Measurements from ENCODE around the gene FOCAD.

GRCh38 chr9:20815923-20816703, 132.1 kb downstream of the FOCAD start:
- TF ChIP-seq ZNF664 (tag by site-specific recombination; IDR thresholded peaks at IDR 0.05) (no peak), OSR2 (tag by site-specific recombination; IDR thresholded peaks at IDR 0.05) (no peak), KLF1 (tag by site-specific recombination; IDR thresholded peaks at IDR 0.05) (no peak), ZNF248 (tag by site-specific recombination; IDR thresholded peaks at IDR 0.05) (no peak), ZBTB20 (tag by site-specific recombination; IDR thresholded peaks at IDR 0.05) (no peak), ZNF76 (tag by site-specific recombination; IDR thresholded peaks at IDR 0.05; ENCODE audit: borderline replicate concordance, low read depth) (no peak), ZNF155 (tag by site-specific recombination; IDR thresholded peaks at IDR 0.05) (no peak), SETDB1 (IDR thresholded peaks at IDR 0.05; ENCODE audit: insufficient read length, low read length) (no peak), ZNF175 (tag by site-specific recombination; IDR thresholded peaks at IDR 0.05) (no peak), REST (tag by site-specific recombination; IDR thresholded peaks at IDR 0.05) (no peak)
- TF ChIP-seq, protein P1, sequence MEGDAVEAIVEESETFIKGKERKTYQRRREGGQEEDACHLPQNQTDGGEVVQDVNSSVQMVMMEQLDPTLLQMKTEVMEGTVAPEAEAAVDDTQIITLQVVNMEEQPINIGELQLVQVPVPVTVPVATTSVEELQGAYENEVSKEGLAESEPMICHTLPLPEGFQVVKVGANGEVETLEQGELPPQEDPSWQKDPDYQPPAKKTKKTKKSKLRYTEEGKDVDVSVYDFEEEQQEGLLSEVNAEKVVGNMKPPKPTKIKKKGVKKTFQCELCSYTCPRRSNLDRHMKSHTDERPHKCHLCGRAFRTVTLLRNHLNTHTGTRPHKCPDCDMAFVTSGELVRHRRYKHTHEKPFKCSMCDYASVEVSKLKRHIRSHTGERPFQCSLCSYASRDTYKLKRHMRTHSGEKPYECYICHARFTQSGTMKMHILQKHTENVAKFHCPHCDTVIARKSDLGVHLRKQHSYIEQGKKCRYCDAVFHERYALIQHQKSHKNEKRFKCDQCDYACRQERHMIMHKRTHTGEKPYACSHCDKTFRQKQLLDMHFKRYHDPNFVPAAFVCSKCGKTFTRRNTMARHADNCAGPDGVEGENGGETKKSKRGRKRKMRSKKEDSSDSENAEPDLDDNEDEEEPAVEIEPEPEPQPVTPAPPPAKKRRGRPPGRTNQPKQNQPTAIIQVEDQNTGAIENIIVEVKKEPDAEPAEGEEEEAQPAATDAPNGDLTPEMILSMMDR (tag by site-specific recombination; IDR thresholded peaks at IDR 0.05) = no peak

All from HEK293 (cell line).